ENCODE results near the gene ZC3H12C.

Gene ZC3H12C

DNA sequence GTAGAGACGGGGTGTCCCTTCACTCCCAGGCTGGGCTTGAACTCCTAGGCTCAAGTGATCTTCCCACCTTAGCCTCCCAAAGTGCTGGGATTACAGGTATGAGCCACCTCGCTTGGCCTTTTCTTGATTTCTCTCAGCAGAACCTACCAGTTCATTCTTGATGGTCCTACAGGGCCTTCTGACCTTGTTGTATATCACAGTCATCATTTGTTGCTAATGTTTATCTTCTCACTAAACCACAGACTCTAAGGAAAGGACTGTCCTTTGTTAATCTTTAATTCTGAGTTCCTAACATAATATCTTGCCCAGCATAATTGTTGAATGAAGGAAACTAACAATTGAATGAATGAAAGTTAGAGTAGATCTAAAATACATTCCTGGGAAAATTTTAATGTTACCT, 22.0 kb upstream of the ZC3H12C start:
- Mint-ChIP-seq H3K4me1 (no peaks in the 10 kb centered on the region), H3K36me3 (no peaks in the 10 kb centered on the region)

DNA sequence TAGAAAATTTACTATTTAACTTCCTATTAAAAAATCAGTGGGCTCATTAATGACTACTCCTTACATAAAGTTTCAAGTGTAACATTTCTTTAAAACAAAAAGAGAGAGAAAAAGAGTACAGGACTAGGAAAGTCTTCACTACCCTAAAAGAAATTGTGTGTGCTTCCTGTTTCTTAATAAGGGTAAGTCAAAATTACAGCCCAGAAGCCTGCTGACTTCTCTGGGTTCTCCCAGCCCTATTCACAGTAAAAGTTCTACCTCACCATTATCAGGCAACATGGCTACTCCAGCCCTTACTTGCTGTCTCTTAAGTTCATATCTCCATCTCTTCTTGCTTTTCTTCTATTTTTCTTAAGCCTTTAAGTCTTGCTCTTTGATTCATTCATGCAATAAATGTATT, 20.3 kb upstream of the ZC3H12C start:
- no peak overlapping the region for H3K4me3 Mint-ChIP-seq

More for the DNA sequence above, 22.0 kb upstream of the ZC3H12C start:
- Mint-ChIP-seq H3K9me3 (no peaks in the 10 kb centered on the region), H3K27ac (no peak overlapping the region), H3K27me3 (peaks cover 15% of the 10 kb centered on the region), H3K4me3 (no peak overlapping the region)

DNA sequence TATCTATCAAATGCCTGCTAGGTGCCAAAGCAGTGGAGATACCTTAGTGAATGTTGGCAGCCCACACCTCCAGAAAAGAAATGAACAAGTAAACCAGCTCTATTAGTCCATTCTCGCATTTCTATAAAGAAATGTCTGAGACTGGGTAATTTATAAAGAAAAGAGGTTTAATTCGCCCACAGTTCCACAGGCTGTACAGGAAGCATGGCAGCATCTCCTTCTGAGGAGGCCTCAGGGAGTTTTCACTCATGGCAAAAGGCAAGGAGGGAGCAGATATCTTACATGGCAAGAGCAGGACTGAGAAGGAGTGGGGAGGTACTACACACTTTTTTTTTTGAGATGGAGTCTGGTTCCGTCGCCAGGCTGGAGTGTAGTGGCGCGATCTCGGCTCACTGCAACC, 18.7 kb upstream of the ZC3H12C start:
- Mint-ChIP-seq H3K36me3 (no peaks in the 10 kb centered on the region), H3K27ac (no peak overlapping the region), H3K9me3 (no peaks in the 10 kb centered on the region), H3K4me1 (no peaks in the 10 kb centered on the region), H3K4me3 (no peak overlapping the region), H3K27me3 (peaks cover 18% of the 10 kb centered on the region)

More for the DNA sequence above, 20.3 kb upstream of the ZC3H12C start:
- Mint-ChIP-seq H3K9me3 (no peaks in the 10 kb centered on the region), H3K36me3 (no peaks in the 10 kb centered on the region), H3K4me1 (no peaks in the 10 kb centered on the region), H3K27me3 (peaks cover 18% of the 10 kb centered on the region), H3K27ac (no peak overlapping the region)

DNA sequence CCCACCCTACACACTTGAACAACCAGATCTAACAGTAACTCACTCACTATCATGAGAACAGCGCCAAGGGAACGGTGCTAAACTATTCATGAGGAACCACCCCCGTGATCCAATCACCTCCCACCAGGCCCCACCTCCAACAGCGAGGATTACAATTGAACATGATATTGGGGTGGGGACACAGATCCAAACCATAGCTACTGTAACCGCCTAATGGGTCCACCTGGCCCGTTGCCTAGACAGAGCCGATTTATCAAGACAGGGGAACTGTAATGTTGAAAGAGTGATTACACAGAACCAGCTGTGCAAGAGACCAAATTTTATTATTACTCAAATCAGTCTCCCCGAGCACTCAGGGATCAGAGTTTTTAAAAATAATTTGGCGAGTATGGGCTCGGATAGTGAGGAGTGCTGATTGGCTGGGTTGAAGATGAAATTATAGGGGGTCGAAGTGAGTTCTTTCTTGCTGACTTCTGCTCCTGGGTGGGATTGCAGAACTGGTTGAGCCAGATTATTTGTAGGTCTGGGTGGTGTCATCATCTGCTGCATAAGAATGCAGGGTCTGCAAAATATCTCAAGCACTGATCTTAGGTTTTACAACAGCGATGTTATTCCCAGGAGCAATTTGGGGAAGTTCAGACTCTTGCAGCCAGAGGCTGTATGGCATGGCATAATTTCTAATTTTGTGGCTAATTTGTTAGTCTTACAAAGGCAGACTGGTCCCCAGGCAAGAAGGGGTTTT, 17.9 kb upstream of the ZC3H12C start:
- Mint-ChIP-seq H3K4me3 (no peak overlapping the region), H3K36me3 (no peaks in the 10 kb centered on the region), H3K9me3 (no peaks in the 10 kb centered on the region), H3K27ac (no peak overlapping the region), H3K4me1 (no peaks in the 10 kb centered on the region), H3K27me3 (peaks cover 15% of the 10 kb centered on the region)

DNA sequence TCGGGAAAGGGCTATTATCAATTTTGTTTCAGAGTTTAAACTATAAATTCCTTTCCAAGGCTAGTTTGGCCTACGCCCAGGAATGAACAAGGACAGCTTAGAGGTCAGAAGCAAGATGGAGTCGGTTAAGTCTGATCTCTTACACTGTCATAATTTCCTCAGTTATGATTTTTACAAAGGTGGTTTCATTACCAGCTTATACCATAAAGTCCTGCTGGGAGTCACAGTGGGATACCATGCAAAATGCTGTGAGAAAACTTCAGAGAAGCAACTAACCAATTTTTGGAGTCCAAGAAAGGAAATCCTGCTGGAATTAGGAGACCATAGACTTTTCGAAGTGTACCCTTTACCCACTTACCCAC, 17.4 kb upstream of the ZC3H12C start:
- Mint-ChIP-seq H3K27me3 (peaks cover 11% of the 10 kb centered on the region), H3K4me1 (no peaks in the 10 kb centered on the region), H3K36me3 (no peaks in the 10 kb centered on the region)

DNA sequence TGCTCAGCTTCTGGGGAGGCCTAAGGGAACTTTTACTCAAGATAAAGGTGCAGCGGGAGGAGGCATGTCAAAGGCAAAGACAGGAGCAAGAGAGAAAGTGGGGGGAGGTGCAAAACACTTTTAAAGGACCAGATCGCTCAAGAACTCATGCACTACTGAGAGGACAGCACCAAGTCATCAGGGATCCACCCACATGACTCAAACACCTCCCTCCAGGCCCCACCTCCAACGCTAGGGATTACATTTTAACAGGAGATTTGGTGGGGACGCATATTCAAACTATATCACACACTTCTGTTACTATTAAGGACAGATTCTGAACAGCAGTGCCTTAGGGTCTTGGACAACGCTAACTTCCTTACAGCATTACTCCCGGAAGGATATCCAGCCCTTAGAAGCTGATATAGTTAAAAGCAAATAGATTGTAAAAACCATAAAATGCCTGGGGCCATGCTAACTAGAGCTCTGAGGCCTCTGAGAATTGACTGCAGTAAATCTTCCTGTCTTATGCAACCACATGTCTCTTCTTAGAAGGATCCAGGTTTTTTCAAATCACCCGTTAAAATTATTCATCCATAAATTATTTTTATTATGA, 16.7 kb upstream of the ZC3H12C start:
- Mint-ChIP-seq H3K36me3 (no peaks in the 10 kb centered on the region), H3K4me1 (no peaks in the 10 kb centered on the region), H3K27ac (no peak overlapping the region), H3K27me3 (peaks cover 8% of the 10 kb centered on the region), H3K4me3 (no peak overlapping the region), H3K9me3 (no peaks in the 10 kb centered on the region)

More for the DNA sequence above, 17.4 kb upstream of the ZC3H12C start:
- Mint-ChIP-seq H3K4me3 (no peak overlapping the region), H3K27ac (no peak overlapping the region), H3K9me3 (no peaks in the 10 kb centered on the region)

DNA sequence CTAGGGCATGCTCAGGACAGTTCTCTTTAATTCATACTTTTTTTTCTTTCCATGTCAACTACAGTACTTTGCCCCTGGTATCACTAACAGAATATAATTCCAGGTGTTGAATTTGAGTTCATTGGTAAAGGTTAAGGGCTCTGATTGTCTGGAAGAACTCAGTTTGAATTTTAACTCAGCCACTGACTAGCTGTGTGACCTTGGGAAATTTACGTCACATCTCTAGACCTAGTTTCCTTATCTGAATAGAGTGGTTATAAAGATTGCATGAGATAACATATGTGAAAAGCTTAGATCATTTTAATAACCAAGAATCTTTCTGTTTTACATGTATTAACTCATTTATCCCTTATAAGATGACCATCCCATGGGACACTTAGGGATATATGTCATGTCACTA, 15.8 kb upstream of the ZC3H12C start:
- Mint-ChIP-seq H3K9me3 (no peaks in the 10 kb centered on the region), H3K27ac (no peak overlapping the region), H3K4me3 (no peak overlapping the region), H3K36me3 (no peaks in the 10 kb centered on the region), H3K4me1 (no peaks in the 10 kb centered on the region), H3K27me3 (peaks cover 7% of the 10 kb centered on the region)

DNA sequence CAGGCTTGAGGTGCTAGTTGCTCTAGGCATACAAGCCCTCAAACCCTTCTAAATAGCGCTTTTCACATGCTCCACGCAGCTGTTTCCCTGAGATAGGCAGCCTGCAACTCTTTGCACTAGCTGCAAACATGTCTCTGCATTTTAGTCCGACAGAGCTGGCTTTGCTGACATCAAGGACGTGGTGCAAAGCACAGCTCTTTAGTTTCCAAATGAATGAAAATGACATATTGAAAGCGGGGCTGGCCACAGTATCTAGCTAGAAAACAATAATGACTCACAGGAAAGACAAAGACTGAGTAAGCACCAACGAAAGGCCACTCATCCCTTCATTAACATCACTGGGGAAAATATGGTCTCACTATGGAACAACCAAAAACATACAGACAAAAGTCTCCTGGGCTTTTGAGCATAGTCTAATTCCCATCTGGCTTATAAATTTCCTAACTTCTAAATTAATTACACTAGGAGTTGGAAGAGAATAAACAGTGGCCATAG, 15.3 kb upstream of the ZC3H12C start:
- H3K4me1 Mint-ChIP-seq: no peaks in the 10 kb centered on the region
- no peaks in the 10 kb centered on the region for H3K36me3 Mint-ChIP-seq
- no peak overlapping the region for H3K4me3 Mint-ChIP-seq
- peaks cover 7% of the 10 kb centered on the region for H3K27me3 Mint-ChIP-seq
- no peaks in the 10 kb centered on the region for H3K9me3 Mint-ChIP-seq
- H3K27ac Mint-ChIP-seq: no peak overlapping the region

DNA sequence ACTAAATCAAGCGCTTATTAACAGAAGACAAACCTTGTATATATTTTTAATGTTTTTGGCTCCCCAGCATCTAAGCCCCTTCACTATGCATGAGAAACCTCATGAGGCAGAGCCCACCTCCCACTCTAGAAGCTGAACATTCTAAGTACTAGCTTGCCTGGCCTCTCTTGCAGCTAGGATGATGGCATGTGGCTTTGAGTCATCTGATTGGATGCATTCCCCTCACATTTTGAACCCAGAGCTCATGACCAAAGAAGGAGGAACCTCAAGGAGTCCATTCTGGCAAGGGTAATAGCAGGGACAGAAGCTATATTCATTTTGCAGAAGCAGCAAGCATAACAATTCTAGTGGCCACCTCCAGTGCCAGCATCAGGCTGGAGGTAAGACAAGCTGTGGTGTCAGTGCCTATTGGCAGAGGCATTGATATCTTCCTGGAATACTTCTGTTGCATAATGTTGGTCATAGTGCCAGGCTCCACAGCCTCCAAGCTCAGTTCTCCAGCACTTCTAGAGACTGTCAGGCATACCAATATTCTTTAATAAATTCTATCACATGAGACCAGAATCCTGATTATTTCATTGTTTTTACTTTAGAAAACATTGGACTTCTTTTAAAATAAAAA, 14.2 kb upstream of the ZC3H12C start:
- Mint-ChIP-seq H3K4me3 (no peak overlapping the region), H3K27ac (no peak overlapping the region), H3K4me1 (no peaks in the 10 kb centered on the region), H3K36me3 (no peaks in the 10 kb centered on the region), H3K27me3 (peaks cover 7% of the 10 kb centered on the region), H3K9me3 (no peaks in the 10 kb centered on the region)

DNA sequence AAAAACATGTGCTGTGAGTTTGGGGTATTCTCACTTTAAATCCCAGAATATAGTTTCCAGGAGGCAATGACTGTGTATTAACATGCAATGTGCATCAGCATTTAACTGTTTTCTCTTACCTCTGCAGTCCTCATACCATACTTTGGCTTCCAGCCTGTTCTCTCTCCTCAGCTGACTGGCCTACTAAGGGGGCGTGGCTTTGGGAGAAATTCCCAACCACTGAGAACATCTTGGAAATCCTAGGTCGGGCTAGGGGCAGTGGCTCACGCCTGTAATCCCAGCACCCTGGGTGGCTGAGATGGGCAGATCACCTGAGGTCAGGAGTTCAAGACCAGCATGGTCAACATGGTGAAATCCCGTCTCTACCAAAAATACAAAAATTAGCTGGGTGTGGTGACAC, 13.5 kb upstream of the ZC3H12C start:
- Mint-ChIP-seq H3K4me1 (no peaks in the 10 kb centered on the region), H3K9me3 (no peaks in the 10 kb centered on the region), H3K4me3 (no peak overlapping the region), H3K27ac (no peak overlapping the region), H3K27me3 (peaks cover 7% of the 10 kb centered on the region), H3K36me3 (no peaks in the 10 kb centered on the region)

DNA sequence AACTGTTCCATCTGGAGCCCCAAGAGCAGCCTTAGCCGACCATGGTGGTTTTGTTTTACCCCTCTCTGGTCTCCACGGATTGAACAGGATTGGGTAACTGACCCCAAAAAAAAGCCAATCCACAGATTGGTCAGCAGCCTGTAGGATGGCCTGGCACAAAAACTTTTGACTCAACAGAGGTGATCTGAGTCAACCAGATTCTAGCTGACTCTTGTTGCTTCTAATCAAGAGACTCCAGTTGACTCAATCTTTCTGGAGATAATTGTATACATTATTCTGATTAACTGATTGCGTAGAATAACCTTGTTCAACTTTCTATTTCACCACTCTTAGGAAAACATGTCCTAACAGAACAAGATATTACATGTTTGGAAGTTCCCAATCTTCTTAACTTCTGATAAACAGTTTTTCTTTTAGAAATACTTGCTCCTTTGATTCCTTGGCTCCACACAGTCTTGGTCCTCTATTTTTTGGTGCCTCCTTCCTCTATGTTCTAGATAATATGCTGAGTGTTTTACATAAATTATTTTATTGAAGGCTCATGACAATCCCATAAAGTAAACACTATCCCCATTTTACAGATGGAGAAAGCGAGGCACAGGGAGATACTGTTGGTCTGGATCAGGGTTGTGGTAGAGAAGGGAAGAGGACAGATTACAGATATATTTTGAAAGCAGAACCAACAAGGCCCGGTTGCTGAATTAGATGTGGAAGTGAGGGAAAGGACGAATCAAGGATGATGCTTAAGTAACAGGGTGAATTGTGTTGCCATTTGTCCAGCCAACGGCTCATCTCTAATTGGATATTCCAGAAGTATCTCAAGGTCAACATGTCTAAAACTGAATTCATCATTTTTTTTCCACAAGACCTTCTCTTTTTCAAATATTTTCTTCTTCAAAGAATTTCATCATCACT, 11.5 kb upstream of the ZC3H12C start:
- Mint-ChIP-seq H3K4me1 (no peaks in the 10 kb centered on the region), H3K27me3 (peaks cover 7% of the 10 kb centered on the region), H3K4me3 (no peak overlapping the region), H3K9me3 (no peaks in the 10 kb centered on the region), H3K36me3 (no peaks in the 10 kb centered on the region), H3K27ac (no peak overlapping the region)

DNA sequence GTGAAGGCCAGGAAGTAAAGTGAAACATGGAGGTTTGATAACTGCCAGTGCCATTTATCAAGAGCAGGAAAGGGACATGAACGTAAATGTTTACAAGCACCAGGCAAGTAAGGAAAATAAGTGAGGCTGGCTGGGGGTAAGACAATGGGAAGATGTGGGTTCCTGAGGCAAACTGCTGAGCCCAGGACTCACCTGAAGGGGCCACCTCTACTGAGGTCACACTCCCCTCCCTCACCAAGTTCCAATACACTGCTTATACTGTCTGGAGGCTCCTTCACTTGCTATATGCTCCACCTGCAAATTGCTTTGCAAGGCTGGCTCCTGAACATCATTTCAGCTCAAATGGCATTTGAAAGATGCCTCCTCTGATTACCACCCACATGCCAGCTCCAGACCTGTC, 10.3 kb upstream of the ZC3H12C start:
- H3K27me3 Mint-ChIP-seq: peaks cover 17% of the 10 kb centered on the region
- no peaks in the 10 kb centered on the region for H3K9me3 Mint-ChIP-seq
- no peaks in the 10 kb centered on the region for H3K36me3 Mint-ChIP-seq
- H3K4me3 Mint-ChIP-seq: no peak overlapping the region
- H3K4me1 Mint-ChIP-seq: no peaks in the 10 kb centered on the region
- no peak overlapping the region for H3K27ac Mint-ChIP-seq

DNA sequence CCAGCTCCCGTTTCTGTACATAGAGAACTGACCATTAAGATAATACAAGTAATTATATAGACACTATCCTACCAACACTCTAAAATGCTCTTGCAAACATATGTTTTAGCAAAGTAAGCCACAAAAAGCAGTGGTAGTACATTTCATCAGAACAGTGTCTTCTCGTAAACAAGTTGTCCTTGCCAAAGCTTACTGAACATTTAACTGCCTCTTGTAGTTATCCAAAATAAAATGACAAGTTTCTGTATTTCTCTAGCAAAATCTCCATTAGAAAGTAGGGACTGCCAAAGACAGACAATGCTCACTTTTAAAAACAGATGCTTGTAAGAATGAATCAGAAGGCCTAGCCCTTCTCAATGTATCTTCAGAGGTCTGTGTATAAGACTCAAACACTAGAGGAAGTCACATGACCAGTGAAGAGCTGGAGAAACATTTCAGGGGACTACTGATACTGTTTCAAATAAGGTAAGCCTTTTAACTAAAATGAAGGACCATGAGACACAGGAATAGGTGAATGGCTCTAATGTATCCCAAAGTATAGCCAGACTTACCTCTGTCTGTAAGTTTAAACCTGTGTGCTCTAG, 7.8 kb upstream of the ZC3H12C start:
- no peaks in the 10 kb centered on the region for H3K36me3 Mint-ChIP-seq
- peaks cover 18% of the 10 kb centered on the region for H3K27me3 Mint-ChIP-seq
- H3K4me3 Mint-ChIP-seq: no peak overlapping the region
- no peaks in the 10 kb centered on the region for H3K9me3 Mint-ChIP-seq
- no peak overlapping the region for H3K27ac Mint-ChIP-seq
- H3K4me1 Mint-ChIP-seq: no peaks in the 10 kb centered on the region

DNA sequence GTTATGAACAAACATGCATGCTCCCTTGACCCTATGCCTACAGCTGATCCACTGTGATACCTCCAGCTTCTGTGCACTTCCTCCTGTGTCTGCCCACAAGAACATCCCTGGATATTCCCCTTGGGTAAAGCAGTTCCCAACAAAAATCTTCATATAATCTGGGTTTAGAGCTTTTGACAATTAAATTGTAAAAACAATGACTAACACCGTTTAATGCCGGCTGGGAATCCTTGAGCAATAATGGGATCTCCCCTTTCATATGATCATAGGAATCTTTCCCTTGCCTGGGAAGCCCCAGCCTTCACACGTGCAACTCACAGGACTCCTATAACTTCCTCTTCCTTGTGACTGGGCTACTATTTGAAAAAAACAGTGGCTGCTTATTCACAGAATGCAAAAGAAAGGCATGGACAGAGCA, 6.3 kb upstream of the ZC3H12C start:
- Mint-ChIP-seq H3K36me3 (no peaks in the 10 kb centered on the region), H3K27ac (no peak overlapping the region), H3K27me3 (peaks cover 27% of the 10 kb centered on the region), H3K4me3 (no peak overlapping the region), H3K9me3 (no peaks in the 10 kb centered on the region), H3K4me1 (no peaks in the 10 kb centered on the region)

DNA sequence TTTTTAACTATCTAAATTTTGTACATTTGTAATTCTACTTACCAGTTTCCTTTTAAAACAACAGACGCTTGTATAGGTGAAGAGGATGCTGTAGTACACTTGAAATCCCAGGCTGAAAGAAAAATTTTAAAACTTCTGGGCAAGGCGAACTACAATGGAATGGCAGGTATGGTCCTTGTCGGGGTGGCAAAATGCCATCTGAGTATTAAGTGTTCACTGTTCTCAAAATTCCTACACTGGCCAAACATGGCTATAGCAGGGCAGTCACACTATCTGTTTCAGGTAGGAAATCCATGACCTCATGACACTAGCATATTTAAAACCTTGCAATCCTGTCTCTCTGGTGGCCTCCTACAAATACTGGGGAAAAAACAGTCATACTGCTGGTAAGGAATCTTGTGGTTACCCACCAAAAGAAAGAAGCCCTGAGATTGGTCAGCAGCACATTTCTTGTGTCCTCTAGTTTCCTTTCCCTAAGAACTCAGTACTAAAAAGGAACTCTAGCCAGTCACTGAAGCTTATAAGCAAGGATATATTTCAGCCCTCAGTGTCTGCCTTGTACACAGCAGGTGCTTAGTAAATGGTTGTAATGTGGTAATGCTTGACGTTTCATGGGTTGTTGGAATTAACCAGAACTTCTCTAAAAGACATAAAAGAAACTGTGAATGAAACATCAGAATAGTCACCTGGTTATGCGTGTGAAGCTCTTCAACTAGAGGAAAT, 5.2 kb upstream of the ZC3H12C start:
- Mint-ChIP-seq H3K4me1 (peaks cover 6% of the 10 kb centered on the region), H3K4me3 (no peak overlapping the region), H3K27ac (no peak overlapping the region), H3K27me3 (peaks cover 34% of the 10 kb centered on the region), H3K9me3 (no peaks in the 10 kb centered on the region), H3K36me3 (no peaks in the 10 kb centered on the region)

Measured in activated naive CD4-positive, alpha-beta T cell treated with anti-CD3 and anti-CD28 coated beads, Interleukin-2, amount 50 U/mL, for 24 hours (primary cell).